Parathyroid adenoma (tissue), 2 donors: ENCODE measurements around the gene CHCHD3.

ENCODE experiments used
- H2AFZ ChIP-seq: fragments of 300-600 bp; sonication (generic); one replicate; pipeline ENCODE4 v1.7.0; 2017; ENCODE audit warnings: antibody characterized with exemption, mild to moderate bottlenecking
- H3K27ac ChIP-seq: fragments of 300-600 bp; sonication (generic); one replicate; pipeline ENCODE4 v1.7.0; 2017
- H3K27me3 ChIP-seq: fragments of 300-600 bp; sonication (generic); one replicate; pipeline ENCODE4 v1.7.0; 2017; ENCODE audit warnings: low read length; ENCODE audit not compliant: control insufficient read depth, insufficient read depth
- H3K36me3 ChIP-seq: fragments of 300-600 bp; sonication (generic); one replicate; pipeline ENCODE4 v1.7.0; 2017; ENCODE audit warnings: low read length; ENCODE audit not compliant: control insufficient read depth, insufficient read depth
- H3K4me1 ChIP-seq: fragments of 300-600 bp; sonication (generic); one replicate; pipeline ENCODE4 v1.7.0; 2017; ENCODE audit warnings: control low read depth
- H3K4me2 ChIP-seq: fragments of 300-600 bp; sonication (generic); one replicate; pipeline ENCODE4 v1.7.0; 2017; ENCODE audit warnings: low read length
- H3K4me3 ChIP-seq: fragments of 300-600 bp; sonication (generic); one replicate; pipeline ENCODE4 v1.7.0; 2017; ENCODE audit warnings: low read depth, low read length
- H3K79me2 ChIP-seq: fragments of 300-600 bp; sonication (generic); one replicate; pipeline ENCODE4 v1.7.0; 2017; ENCODE audit warnings: control low read depth
- H3K9ac ChIP-seq: fragments of 300-600 bp; sonication (generic); one replicate; pipeline ENCODE4 v1.7.0; 2017; ENCODE audit warnings: mild to moderate bottlenecking
- H3K9me3 ChIP-seq: fragments of 300-600 bp; sonication (generic); one replicate; pipeline ENCODE4 v1.7.0; 2017; ENCODE audit warnings: low read length; ENCODE audit not compliant: control insufficient read depth
- CTCF ChIP-seq: fragments of 300-600 bp; sonication (generic); IDR thresholded peaks from one replicate; pipeline ENCODE4 v1.7.0; 2017; ENCODE audit warnings: antibody characterized with exemption, mild to moderate bottlenecking
- donor health status: primary hyperparathyroidism.

CHCHD3 gene

GRCh38 chr7:132966754-132967469 is 115.0 kb downstream of the CHCHD3 start:
- Histone ChIP-seq H3K36me3 (no peaks in the 10 kb centered on the region), H3K27me3 (no peaks in the 10 kb centered on the region), H3K79me2 (peaks cover 9% of the 10 kb centered on the region), H3K4me1 (no peaks in the 10 kb centered on the region), H3K4me3 (no peak overlapping the region), H3K9me3 (no peaks in the 10 kb centered on the region), H2AFZ (no peak overlapping the region), H3K27ac (no peak overlapping the region), H3K4me2 (no peak overlapping the region), H3K9ac (no peak overlapping the region)
- TF ChIP-seq CTCF = no peak

GRCh38 chr7:132965951-132966350 is 115.9 kb downstream of the CHCHD3 start:
- Histone ChIP-seq H2AFZ (no peak overlapping the region), H3K4me1 (no peaks in the 10 kb centered on the region), H3K9me3 (no peaks in the 10 kb centered on the region), H3K27me3 (no peaks in the 10 kb centered on the region), H3K27ac (no peak overlapping the region), H3K79me2 (peaks cover 9% of the 10 kb centered on the region), H3K36me3 (no peaks in the 10 kb centered on the region), H3K4me2 (no peak overlapping the region), H3K4me3 (no peak overlapping the region), H3K9ac (no peak overlapping the region)
- no peak for TF ChIP-seq CTCF

- peaks cover 9% of the 10 kb centered on the region for H3K79me2 ChIP-seq
- H3K27ac ChIP-seq = no peak overlapping the region
- no peaks in the 10 kb centered on the region for H3K9me3 ChIP-seq
- H3K36me3 ChIP-seq = no peaks in the 10 kb centered on the region
- no peak overlapping the region for H3K4me3 ChIP-seq
- no peak overlapping the region for H2AFZ ChIP-seq
- no peak overlapping the region for H3K9ac ChIP-seq
- no peak for TF ChIP-seq CTCF
- no peaks in the 10 kb centered on the region for H3K4me1 ChIP-seq
- no peak overlapping the region for H3K4me2 ChIP-seq
- H3K27me3 ChIP-seq = no peaks in the 10 kb centered on the region
Observed at GRCh38 chr7:132964876-132965275, 117.0 kb downstream of the CHCHD3 start.

- Histone ChIP-seq H3K9ac (no peak overlapping the region), H3K79me2 (peaks cover 8% of the 10 kb centered on the region), H3K9me3 (no peaks in the 10 kb centered on the region), H3K27ac (no peak overlapping the region), H3K4me1 (no peaks in the 10 kb centered on the region), H3K4me2 (no peak overlapping the region), H3K27me3 (no peaks in the 10 kb centered on the region), H3K4me3 (no peak overlapping the region), H3K36me3 (no peaks in the 10 kb centered on the region), H2AFZ (no peak overlapping the region)
- no peak for TF ChIP-seq CTCF
Observed at GRCh38 chr7:132959891-132960290, 122.0 kb downstream of the CHCHD3 start.

- Histone ChIP-seq H3K9me3 (no peaks in the 10 kb centered on the region), H3K9ac (no peak overlapping the region), H3K79me2 (peaks cover 10% of the 10 kb centered on the region), H3K4me3 (no peak overlapping the region), H3K27me3 (no peaks in the 10 kb centered on the region), H3K4me1 (no peaks in the 10 kb centered on the region), H3K36me3 (no peaks in the 10 kb centered on the region), H2AFZ (no peak overlapping the region), H3K4me2 (no peak overlapping the region), H3K27ac (no peak overlapping the region)
- no peak for TF ChIP-seq CTCF
Observed at GRCh38 chr7:132956556-132956955, 125.3 kb downstream of the CHCHD3 start.
